Activated naive CD8-positive, alpha-beta T cell treated with anti-CD3 and anti-CD28 coated beads for 36 hours (primary cell): ENCODE data around the gene ERGIC2. TPM values are rescaled to one million over a fixed set of nuclear protein-coding genes. Genes with fewer than 3 reads are reported as not detected.
"Not testable (repeated sequence)": the region's sequence is repeated elsewhere in the genome, so short reads cannot be mapped to it uniquely, and the experiment has no call there.

Experiments used
- DNase-seq: peaks from one replicate; pipeline ENCODE4 v3.0.0; 2021
- H3K27ac Mint-ChIP-seq: one replicate; pipeline ENCODE4 v1.8.0; 2022; ENCODE audit warnings: mild to moderate bottlenecking, moderate library complexity, mixed read lengths
- H3K27me3 Mint-ChIP-seq: one replicate; pipeline ENCODE4 v1.8.0; 2022; ENCODE audit warnings: mild to moderate bottlenecking, mixed read lengths
- H3K36me3 Mint-ChIP-seq: one replicate; pipeline ENCODE4 v1.8.0; 2021; ENCODE audit warnings: mild to moderate bottlenecking, mixed read lengths
- H3K4me1 Mint-ChIP-seq: one replicate; pipeline ENCODE4 v1.8.0; 2021; ENCODE audit warnings: mixed read lengths
- H3K4me3 Mint-ChIP-seq: one replicate; pipeline ENCODE4 v1.8.0; 2022; ENCODE audit warnings: mild to moderate bottlenecking, moderate library complexity, mixed read lengths
- H3K9me3 Mint-ChIP-seq: one replicate; pipeline ENCODE4 v1.8.0; 2022; ENCODE audit warnings: mixed read lengths
- total RNA-seq, 2 experiments: library from RNA; stranded (reverse); gene quantifications; one replicate each; pipeline ENCODE4 v1.2.3, GENCODE V29; 2021

ERGIC2 gene
- total RNA-seq, 2 experiments from 2014 or later = 122 to 126 TPM

- H3K27me3 Mint-ChIP-seq = no peaks in the 10 kb centered on the region
- peaks cover 4% of the 10 kb centered on the region for H3K9me3 Mint-ChIP-seq
- no peak for DNase-seq
- no peaks in the 10 kb centered on the region for H3K4me1 Mint-ChIP-seq
- H3K36me3 Mint-ChIP-seq = peaks cover 8% of the 10 kb centered on the region
- H3K27ac Mint-ChIP-seq = no peak overlapping the region
- no peak overlapping the region for H3K4me3 Mint-ChIP-seq
Measured at GRCh38 chr12:29291226-29291625, 89.7 kb downstream of the ERGIC2 start.

GRCh38 chr12:29290475-29290874 lies 90.5 kb downstream of the ERGIC2 start:
- H3K9me3 Mint-ChIP-seq, H3K27ac Mint-ChIP-seq, H3K4me1 Mint-ChIP-seq, H3K36me3 Mint-ChIP-seq, H3K4me3 Mint-ChIP-seq, DNase-seq, H3K27me3 Mint-ChIP-seq: not testable (repeated sequence)

- Mint-ChIP-seq H3K9me3 (peaks cover 4% of the 10 kb centered on the region), H3K36me3 (peaks cover 8% of the 10 kb centered on the region), H3K4me1 (no peaks in the 10 kb centered on the region), H3K27me3 (no peaks in the 10 kb centered on the region), H3K27ac (no peak overlapping the region), H3K4me3 (no peak overlapping the region)
- DNase-seq = no peak
Measured at GRCh38 chr12:29288031-29288430, 92.9 kb downstream of the ERGIC2 start.

GRCh38 chr12:29287622-29288021 lies 93.3 kb downstream of the ERGIC2 start:
- no peak for DNase-seq
- Mint-ChIP-seq H3K27ac (no peak overlapping the region), H3K36me3 (peaks cover 8% of the 10 kb centered on the region), H3K27me3 (no peaks in the 10 kb centered on the region), H3K4me1 (no peaks in the 10 kb centered on the region), H3K9me3 (peaks cover 4% of the 10 kb centered on the region), H3K4me3 (no peak overlapping the region)

Other genes starting within 250 kb of the ERGIC2 start
- gene FAR2, start 231.9 kb downstream of the ERGIC2 start, total RNA-seq = 1 to 10 TPM; 7.0 to 7.6 TPM
- gene OVCH1, start 116.5 kb upstream of the ERGIC2 start, total RNA-seq = not detected